HG03457 (cell line): ENCODE measurements around the gene MYO7B.

Source experiments
- ATAC-seq: cut with Tn5 transposase; IDR thresholded peaks from one replicate; pipeline ENCODE4 v1.9.1; 2021; ENCODE audit warnings: moderate number of reproducible peaks; ENCODE audit not compliant: unreplicated experiment

The MYO7B gene

GRCh38 chr2:127658641-127659407 is 123.3 kb downstream of the MYO7B start:
- ATAC-seq = no peak

GRCh38 chr2:127659408-127660290 is 124.2 kb downstream of the MYO7B start:
- no peak for ATAC-seq

GRCh38 chr2:127660291-127660578 is 124.8 kb downstream of the MYO7B start:
- ATAC-seq = no peak

GRCh38 chr2:127661072-127661649 is 125.7 kb downstream of the MYO7B start:
- no peak for ATAC-seq

- no peak for ATAC-seq
Observed at GRCh38 chr2:127661949-127662510, 126.5 kb downstream of the MYO7B start.

- ATAC-seq = no peak
Observed at GRCh38 chr2:127662937-127663565, 127.6 kb downstream of the MYO7B start.

- ATAC-seq = no peak
Observed at GRCh38 chr2:127663566-127664064, 128.1 kb downstream of the MYO7B start.

- no peak for ATAC-seq
Observed at GRCh38 chr2:127664065-127664894, 128.8 kb downstream of the MYO7B start.

GRCh38 chr2:127664895-127665225 is 129.4 kb downstream of the MYO7B start:
- no peak for ATAC-seq

GRCh38 chr2:127665267-127665893 is 129.9 kb downstream of the MYO7B start:
- no peak for ATAC-seq

GRCh38 chr2:127669056-127669455 is 133.6 kb downstream of the MYO7B start:
- no peak for ATAC-seq

GRCh38 chr2:127670055-127670956 is 134.8 kb downstream of the MYO7B start:
- ATAC-seq = no peak

- ATAC-seq = no peak
Observed at GRCh38 chr2:127670957-127671290, 135.4 kb downstream of the MYO7B start.

- ATAC-seq = no peak
Observed at GRCh38 chr2:127671557-127672302, 136.2 kb downstream of the MYO7B start.

- no peak for ATAC-seq
Observed at GRCh38 chr2:127672341-127673224, 137.1 kb downstream of the MYO7B start.

- no peak for ATAC-seq
Observed at GRCh38 chr2:127673291-127674069, 138.0 kb downstream of the MYO7B start.
